Osteocyte (in vitro differentiated cells): ENCODE results near the gene DGKE. TPM values are rescaled to one million over a fixed set of nuclear protein-coding genes. Genes with fewer than 3 reads are reported as not detected.

Experiments used
- DNase-seq: peaks from one replicate; pipeline ENCODE4 v3.0.0; 2021; ENCODE audit warnings: mixed read lengths; ENCODE audit not compliant: unreplicated experiment; ENCODE audit errors: extremely low spot score
- H3K27ac Mint-ChIP-seq: one replicate; pipeline ENCODE4 v1.8.0; 2021; ENCODE audit warnings: mild to moderate bottlenecking, mixed read lengths; ENCODE audit not compliant: unreplicated experiment
- H3K27me3 Mint-ChIP-seq: one replicate; pipeline ENCODE4 v1.8.0; 2021; ENCODE audit warnings: mixed read lengths; ENCODE audit not compliant: unreplicated experiment
- H3K36me3 Mint-ChIP-seq: one replicate; pipeline ENCODE4 v1.8.0; 2021; ENCODE audit warnings: mixed read lengths; ENCODE audit not compliant: unreplicated experiment
- H3K4me1 Mint-ChIP-seq: one replicate; pipeline ENCODE4 v1.8.0; 2021; ENCODE audit warnings: mixed read lengths; ENCODE audit not compliant: unreplicated experiment
- H3K4me3 Mint-ChIP-seq: one replicate; pipeline ENCODE4 v1.8.0; 2021; ENCODE audit warnings: mild to moderate bottlenecking, moderate library complexity, mixed read lengths; ENCODE audit not compliant: unreplicated experiment
- H3K9me3 Mint-ChIP-seq: one replicate; pipeline ENCODE4 v1.8.0; 2021; ENCODE audit warnings: mixed read lengths; ENCODE audit not compliant: unreplicated experiment
- total RNA-seq: library from RNA; stranded (reverse); gene quantifications from 2 replicates; pipeline ENCODE4 v1.2.1, GENCODE V29; 2021
- TF ChIP-seq, protein P1 (sequence below): fragments of 200-600 bp; sonication (generic); IDR thresholded peaks from 2 replicates; pipeline ENCODE4 v1.5.0; 2021; ENCODE audit warnings: antibody characterized with exemption, mild to moderate bottlenecking, moderate library complexity

Gene DGKE
- total RNA-seq, 1 donor from 2014 or later, result 6.6 TPM

DNA sequence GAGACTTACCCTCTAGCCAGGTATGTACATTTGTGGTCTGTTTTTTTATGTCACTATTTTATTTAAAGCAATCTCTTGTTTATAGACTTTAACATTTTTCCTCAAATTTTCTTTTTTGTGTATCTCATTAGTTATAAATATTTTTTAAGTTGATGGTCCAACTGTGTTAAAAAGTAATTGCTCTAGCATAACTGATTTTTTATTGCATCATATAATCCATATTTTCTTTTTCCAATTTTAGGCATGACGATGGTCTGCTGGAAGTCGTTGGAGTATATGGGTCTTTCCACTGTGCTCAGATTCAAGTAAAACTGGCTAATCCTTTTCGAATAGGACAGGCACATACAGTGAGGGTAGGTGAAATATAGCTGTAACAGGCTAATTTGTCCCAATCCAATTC lies 27.9 kb downstream of the DGKE start:
- H3K27ac Mint-ChIP-seq, result no peak overlapping the region
- no peaks in the 10 kb centered on the region for H3K9me3 Mint-ChIP-seq
- TF ChIP-seq, protein P1, sequence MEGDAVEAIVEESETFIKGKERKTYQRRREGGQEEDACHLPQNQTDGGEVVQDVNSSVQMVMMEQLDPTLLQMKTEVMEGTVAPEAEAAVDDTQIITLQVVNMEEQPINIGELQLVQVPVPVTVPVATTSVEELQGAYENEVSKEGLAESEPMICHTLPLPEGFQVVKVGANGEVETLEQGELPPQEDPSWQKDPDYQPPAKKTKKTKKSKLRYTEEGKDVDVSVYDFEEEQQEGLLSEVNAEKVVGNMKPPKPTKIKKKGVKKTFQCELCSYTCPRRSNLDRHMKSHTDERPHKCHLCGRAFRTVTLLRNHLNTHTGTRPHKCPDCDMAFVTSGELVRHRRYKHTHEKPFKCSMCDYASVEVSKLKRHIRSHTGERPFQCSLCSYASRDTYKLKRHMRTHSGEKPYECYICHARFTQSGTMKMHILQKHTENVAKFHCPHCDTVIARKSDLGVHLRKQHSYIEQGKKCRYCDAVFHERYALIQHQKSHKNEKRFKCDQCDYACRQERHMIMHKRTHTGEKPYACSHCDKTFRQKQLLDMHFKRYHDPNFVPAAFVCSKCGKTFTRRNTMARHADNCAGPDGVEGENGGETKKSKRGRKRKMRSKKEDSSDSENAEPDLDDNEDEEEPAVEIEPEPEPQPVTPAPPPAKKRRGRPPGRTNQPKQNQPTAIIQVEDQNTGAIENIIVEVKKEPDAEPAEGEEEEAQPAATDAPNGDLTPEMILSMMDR, result no peak
- H3K4me3 Mint-ChIP-seq, result no peak overlapping the region
- no peak for DNase-seq
- peaks cover 28% of the 10 kb centered on the region for H3K36me3 Mint-ChIP-seq
- no peaks in the 10 kb centered on the region for H3K27me3 Mint-ChIP-seq
- H3K4me1 Mint-ChIP-seq, result no peaks in the 10 kb centered on the region

DNA sequence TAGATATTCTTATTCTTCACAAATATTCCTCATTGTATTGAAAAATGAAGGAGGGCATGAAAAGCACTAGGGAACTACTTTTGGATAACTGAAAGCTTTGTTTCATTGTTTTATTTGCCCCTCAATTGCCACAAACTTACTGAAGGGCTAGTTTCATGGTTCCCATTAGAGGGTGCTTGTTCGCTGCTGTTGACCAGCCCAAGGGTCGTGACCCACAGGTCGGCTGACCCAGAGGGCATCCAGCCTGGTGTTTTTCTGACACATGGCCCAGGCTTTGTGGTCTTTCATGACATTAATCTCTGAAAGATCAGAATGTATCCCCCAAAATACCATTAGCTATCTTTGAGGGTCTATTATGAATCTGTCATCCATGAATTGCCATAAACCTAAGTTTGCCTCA lies 30.0 kb downstream of the DGKE start:
- Mint-ChIP-seq H3K36me3 (peaks cover 18% of the 10 kb centered on the region), H3K9me3 (no peaks in the 10 kb centered on the region), H3K4me3 (no peak overlapping the region), H3K27ac (no peak overlapping the region), H3K27me3 (no peaks in the 10 kb centered on the region), H3K4me1 (no peaks in the 10 kb centered on the region)
- no peak for DNase-seq
- TF ChIP-seq, protein P1, result no peak

DNA sequence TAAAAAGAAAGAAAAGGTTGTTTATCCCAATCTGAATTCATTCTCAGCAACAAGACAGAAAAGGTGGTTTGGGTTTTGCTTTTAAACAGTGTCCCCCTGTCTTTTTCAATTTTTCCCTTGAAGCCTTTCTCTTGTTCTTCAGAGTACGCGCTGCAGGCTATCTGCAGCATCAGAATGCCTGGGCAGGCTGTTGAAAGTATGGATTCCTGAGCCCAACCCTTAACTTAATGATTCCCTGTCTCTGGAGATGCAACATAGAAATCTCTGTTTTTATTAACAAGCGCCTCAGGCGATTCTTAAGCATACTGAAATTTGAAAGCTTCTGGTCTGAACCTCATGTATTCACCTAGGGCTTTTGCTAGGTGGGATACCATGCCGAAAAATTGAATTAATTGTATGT lies 32.1 kb downstream of the DGKE start:
- Mint-ChIP-seq H3K27ac (no peak overlapping the region), H3K9me3 (no peaks in the 10 kb centered on the region), H3K4me1 (no peaks in the 10 kb centered on the region), H3K36me3 (peaks cover 11% of the 10 kb centered on the region), H3K27me3 (no peaks in the 10 kb centered on the region), H3K4me3 (no peak overlapping the region)
- no peak for DNase-seq
- TF ChIP-seq, protein P1, result no peak

DNA sequence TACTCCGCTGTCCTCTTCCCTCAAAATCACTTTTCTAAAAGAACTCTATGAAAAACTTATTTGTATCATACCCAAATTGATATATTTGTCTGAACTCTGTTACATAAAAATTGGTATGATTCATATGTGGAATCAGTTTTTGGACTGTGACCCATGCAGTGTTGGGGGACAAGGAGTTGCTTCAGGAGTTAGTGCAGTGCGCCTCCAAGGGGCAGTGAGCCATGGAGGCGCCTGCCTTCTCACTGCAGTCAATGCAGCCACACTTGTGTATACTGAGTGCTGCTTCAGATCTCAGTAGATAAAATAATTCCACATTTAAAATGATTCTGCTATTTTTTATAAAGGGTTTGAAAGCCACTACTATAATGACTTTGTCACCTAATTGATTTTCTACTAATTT lies 32.5 kb downstream of the DGKE start:
- Mint-ChIP-seq H3K4me1 (no peaks in the 10 kb centered on the region), H3K9me3 (no peaks in the 10 kb centered on the region), H3K27me3 (no peaks in the 10 kb centered on the region), H3K36me3 (peaks cover 11% of the 10 kb centered on the region), H3K27ac (no peak overlapping the region), H3K4me3 (no peak overlapping the region)
- TF ChIP-seq, protein P1, result no peak
- no peak for DNase-seq

DNA sequence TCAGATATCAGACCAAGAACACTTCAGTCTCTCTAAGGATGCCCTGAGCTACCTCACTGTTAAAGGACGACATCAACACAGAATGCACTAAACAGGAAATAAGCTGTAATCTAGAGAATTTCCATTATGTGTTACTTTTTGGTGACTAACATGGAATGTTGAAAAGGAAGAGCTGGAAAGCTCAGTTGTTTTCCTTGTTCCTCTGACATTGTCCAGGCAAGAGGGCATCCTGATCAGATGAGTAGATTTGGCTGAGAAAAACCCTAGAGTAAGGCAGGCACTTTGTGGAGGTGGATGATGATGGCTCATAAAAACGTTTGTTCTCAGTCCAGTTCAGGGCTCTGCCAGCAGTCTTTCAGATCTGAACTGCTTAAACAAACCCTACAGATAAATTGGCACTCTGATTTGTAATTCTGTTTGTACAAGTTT lies 34.0 kb downstream of the DGKE start:
- H3K27me3 Mint-ChIP-seq, result no peaks in the 10 kb centered on the region
- H3K4me3 Mint-ChIP-seq, result no peak overlapping the region
- no peaks in the 10 kb centered on the region for H3K9me3 Mint-ChIP-seq
- TF ChIP-seq, protein P1, result no peak
- no peak overlapping the region for H3K27ac Mint-ChIP-seq
- no peaks in the 10 kb centered on the region for H3K4me1 Mint-ChIP-seq
- no peak for DNase-seq
- H3K36me3 Mint-ChIP-seq, result peaks cover 1% of the 10 kb centered on the region
